Bronchus fibroblast of lung (primary cell): Measurements from ENCODE around the gene HNRNPK. TPM values are rescaled to one million over a fixed set of nuclear protein-coding genes. Genes with fewer than 3 reads are reported as not detected.

ENCODE experiments used
- total RNA-seq: library from RNA; depleted of rRNA; stranded (reverse); fragments of >200 nt; gene quantifications from 2 replicates; pipeline ENCODE4 v1.2.3, GENCODE V29; 2015

HNRNPK gene
- total RNA-seq: 534 and 552 TPM in 2 replicates

GRCh38 chr9:83979812-83980394, at the start of gene HNRNPK:
Gene HNRNPK (minus strand): TSS chr9:83980215. CDS start chr9:83978252, 1,963 bp downstream.

GRCh38 chr9:83980395-83981125, 545 bp upstream of the HNRNPK start, which contains the start of gene RMI1:
Gene RMI1 (plus strand): TSS chr9:83980805. CDS start chr9:84000987, 20,182 bp downstream.

GRCh38 chr9:83920927-83921707, 58.9 kb downstream of the HNRNPK start, which contains the start of gene KIF27:
Gene KIF27 (minus strand): TSS chr9:83921432. CDS start chr9:83915591, 5,841 bp downstream.

Other genes with a start within 250 kb of the HNRNPK start
- 1.0 and 1.3 TPM in 2 replicates for gene GKAP1, start 162.4 kb downstream of the HNRNPK start, total RNA-seq
- 0.67 and 1.5 TPM in 2 replicates for gene KIF27, start 58.8 kb downstream of the HNRNPK start, total RNA-seq
- 3.7 and 7.1 TPM in 2 replicates for gene RMI1, start 590 bp upstream of the HNRNPK start, total RNA-seq